HG03066 (cell line): ENCODE data around the gene ZNF512B.
"Not testable (repeated sequence)": the region's sequence is repeated elsewhere in the genome, so short reads cannot be mapped to it uniquely, and the experiment has no call there.

Experiments
- ATAC-seq: cut with Tn5 transposase; IDR thresholded peaks from one replicate; pipeline ENCODE4 v1.9.1; 2021; ENCODE audit warnings: low read depth; ENCODE audit not compliant: unreplicated experiment

Gene ZNF512B

DNA sequence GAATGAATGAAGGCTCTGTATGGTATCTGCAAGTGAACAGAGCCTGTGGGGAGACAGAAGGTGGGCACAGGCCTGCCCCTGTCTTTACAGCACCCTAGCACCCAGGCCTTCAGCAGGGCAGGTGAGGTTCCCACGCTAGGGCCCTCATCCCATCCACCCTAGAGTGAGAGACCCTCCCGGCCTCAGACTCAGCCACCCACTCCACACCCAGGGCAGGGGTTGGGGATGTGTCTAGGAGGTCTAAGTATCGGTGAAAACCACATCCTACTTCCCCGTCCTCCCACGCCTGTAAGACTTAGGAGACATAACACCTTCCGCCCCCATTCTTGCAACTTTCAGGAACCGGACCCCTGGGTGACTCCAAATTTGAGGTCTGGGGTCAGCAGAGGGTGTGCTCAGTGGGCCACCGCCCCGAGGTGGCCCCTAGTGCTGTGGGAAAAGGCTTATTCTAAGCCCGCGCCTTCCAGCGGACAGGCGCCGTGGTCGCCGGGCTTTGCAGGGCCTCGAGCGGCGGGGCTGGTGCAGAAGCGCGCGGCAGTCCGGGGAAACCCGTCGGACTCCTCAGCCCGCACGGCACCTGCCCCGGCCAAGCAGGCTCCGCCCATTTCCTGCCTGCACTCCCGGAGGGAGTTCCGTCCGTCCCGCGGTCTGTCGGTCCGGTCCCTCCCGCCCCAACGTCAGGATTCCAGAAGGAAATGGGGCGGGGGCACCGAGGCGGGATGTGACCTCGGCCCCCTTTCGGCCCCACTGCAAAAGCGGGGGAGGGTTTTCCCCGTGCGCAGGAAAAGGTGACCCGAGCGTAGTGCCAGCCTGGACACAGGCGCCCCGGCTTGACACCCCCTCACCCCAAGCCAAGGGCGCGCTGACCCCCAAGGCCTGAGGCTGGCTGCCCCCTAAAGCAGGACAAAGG lies 8.8 kb upstream of the ZNF512B start:
- ATAC-seq: no peak

DNA sequence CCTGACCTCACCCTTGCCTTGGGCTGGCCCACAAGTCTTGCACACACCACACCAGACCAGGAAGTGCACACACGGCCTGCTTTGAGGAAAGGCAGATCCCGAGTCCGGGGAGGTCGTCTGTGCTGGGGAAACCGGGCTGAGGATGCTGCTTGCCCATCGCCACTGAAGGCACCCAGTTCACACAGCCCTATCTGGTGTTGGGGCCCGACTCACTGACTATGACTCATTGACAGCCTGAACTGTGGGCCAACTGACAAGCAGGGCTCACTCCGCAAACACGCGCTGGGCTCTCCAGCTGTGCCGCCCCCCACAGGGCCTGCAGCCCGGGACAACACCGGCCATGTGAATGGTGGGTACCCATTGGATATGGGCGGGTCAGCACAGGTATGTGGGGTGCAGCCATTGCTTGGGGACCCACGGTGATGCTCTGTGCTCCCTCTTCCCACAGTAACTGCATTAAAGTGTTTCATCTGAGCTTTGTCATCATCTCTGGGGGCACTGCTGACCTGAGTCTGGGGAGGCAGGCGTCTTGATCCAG lies 8.1 kb upstream of the ZNF512B start:
- no peak for ATAC-seq

DNA sequence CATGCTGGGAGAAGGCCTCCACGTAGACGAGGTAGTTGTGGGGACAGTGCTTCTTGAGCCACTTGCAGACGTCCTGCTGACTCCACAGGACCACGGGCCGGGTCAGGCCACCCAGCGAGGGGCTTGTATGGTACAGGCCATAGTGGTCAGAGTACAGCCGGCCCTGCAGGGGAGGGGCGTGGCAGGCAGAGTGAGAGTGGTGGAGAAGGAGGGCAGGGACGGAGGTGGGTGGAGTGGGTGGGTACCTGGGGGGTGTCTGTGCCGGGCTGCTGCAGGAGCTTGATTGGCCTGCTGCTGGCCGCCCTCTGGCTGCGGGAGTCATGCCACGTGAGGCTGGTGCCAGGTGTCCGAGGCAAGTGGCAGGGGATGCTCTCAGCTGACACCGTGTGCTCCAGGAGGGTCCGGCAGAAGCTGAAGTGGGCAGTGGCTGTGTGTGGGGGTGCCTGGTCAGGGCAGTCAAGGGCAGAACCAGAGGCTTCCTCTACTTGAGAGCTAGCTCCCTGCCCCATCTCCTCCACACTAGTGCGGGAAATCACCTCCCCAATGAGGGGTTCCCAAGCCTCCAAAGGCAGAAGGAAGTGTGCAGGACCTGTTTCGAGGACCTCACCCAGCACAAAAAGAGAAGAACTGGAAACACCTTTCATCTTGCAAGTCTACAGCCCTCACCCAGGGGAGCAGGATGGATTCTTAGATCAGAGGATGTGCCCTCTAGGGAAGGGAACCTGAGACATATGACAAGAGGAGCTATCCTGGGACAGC lies 7.4 kb upstream of the ZNF512B start:
- ATAC-seq: no peak

GRCh38 chr20:63976511-63976910 lies 6.8 kb upstream of the ZNF512B start:
- ATAC-seq: not testable (repeated sequence)

GRCh38 chr20:63974402-63975200 lies 4.9 kb upstream of the ZNF512B start:
- ATAC-seq: no peak

- no peak for ATAC-seq
Measured at GRCh38 chr20:63973636-63974401, 4.1 kb upstream of the ZNF512B start.

DNA sequence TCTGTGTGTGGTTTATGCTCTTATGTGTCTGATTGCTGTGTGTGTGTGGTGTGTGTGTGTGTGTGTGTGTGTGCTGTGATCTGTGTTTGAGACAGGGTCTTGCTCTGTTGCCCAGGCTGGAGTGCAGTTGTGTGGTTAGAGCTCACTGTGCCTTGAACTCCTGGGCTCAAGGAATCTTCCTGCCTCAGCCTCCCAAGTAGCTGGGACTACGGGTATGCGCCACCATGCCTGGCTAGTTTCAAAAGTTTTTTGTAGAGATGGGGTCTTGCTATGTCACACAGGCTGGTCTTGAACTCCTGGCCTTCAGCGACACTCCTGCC lies 3.4 kb upstream of the ZNF512B start:
- no peak for ATAC-seq

DNA sequence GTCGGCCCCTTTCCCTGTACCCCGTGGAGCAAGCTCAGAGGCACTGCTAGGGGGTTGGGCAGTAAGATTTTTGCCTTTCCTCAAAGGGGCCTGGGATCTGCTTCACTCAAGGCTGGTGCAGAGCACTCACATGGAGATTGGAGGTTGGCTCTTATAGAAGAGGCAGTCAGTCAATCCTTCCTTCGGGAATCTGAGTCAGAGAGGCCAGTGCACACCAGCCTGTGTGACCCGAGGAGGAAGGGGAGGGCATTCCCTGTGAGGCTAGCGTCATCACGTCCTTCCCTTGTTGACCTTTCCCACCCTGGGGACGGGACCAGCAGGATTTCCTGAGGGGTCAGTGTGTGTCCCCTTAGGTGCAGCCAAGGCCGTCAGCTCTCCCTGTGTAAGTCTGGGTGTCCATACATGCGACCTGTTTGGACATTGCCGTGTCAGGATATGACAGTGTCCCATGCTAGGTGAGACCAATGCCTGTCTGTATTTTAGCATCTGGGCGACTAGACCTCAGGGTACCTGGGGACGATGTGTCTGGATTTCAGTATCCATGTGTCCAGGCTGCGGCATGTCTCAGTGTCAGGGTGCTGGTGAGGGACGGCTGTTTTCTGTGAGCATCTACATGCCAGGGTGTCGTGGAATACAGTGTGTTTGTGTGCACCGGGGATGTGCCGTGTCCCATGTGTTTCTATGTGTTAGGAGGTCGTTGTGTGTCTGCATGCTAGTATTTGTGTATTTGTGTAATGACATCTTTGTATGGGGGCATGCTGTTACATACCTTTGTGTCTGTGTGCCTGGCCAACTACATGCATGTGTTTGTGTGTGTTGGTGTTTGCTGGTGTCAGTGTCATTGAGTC lies 2.8 kb upstream of the ZNF512B start:
- ATAC-seq: no peak

DNA sequence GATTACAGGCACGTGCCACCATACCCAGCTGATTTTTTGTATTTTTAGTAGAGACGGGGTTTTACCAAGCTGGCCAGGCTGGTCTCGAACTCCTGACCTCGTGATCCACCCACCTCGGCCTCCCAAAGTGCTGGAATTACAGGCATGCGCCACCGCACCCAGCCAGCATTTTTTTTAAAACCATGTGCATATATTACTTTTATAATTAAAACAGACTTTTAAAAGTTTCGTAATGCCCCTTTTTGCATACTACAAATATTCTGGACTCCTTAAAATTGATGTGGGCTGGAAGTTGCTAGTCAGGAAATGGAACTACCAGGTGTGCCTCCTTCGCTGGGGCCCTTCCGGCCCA lies 2.2 kb upstream of the ZNF512B start:
- ATAC-seq: not testable (repeated sequence)

- ATAC-seq: no peak
Measured at GRCh38 chr20:63970714-63971431, 1.1 kb upstream of the ZNF512B start.

DNA sequence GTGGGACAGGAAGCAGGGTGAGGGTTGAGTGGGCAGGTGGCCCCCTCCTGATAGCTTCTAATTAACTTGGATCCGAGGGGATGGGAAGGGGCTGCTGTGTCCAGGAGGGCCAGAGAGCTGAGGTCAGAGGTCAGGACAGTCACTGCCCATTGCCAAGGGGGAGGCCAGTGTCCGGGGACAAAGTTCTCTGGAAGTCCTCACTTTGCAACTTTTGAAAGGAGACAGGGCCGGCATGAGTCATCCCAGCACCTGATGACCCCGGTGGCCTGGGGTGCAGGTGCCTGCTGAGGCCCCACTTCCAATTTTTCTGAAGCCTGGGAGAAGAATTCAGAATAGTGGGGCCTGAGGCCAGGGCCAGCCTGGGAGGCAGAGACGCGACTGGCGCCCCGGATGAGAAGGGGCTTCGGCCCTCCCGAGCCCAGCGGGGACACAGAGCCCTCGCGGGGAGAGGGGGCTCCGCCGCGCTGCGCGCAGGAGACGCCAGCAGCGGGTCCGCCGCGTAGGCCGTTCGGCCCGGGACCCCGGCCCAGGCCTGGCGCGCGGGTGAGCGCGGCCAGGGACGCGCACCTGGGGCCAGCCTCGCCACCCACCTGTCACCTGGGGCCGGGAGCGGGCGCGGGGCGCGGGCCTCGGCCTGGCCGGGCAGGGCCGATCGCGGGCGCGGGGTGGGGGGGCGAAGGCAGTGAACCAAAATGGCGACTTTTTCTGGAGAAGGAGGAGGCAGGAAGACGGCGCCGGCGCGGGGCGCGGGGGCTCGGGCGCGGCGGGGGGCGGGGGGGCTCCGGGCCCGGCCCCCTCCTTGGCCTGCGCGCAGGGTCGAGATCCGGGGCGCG lies 586 bp downstream of the ZNF512B start:
- ATAC-seq: no peak

- ATAC-seq: no peak
Measured at GRCh38 chr20:63968136-63968927, 1.4 kb downstream of the ZNF512B start.

GRCh38 chr20:63967330-63968135 lies 2.2 kb downstream of the ZNF512B start:
- no peak for ATAC-seq

DNA sequence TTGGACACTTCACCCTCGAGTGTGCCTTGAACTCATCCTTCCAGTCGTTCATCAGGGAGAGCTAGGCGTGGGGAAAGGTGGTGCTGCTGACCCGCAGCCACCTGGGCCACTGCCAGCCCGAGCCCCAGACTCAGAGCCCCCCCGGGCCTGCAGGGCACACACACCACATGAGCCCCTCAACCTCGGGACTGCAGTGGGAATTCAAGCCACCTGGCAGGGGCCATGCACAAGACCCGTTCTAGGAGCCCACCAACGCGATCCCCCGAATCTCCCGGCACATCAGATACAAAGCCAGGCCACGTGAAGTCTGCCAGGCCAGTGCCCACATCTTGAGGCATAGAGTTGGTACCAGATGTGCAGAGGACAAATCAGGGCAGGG lies 2.8 kb downstream of the ZNF512B start:
- ATAC-seq: no peak

DNA sequence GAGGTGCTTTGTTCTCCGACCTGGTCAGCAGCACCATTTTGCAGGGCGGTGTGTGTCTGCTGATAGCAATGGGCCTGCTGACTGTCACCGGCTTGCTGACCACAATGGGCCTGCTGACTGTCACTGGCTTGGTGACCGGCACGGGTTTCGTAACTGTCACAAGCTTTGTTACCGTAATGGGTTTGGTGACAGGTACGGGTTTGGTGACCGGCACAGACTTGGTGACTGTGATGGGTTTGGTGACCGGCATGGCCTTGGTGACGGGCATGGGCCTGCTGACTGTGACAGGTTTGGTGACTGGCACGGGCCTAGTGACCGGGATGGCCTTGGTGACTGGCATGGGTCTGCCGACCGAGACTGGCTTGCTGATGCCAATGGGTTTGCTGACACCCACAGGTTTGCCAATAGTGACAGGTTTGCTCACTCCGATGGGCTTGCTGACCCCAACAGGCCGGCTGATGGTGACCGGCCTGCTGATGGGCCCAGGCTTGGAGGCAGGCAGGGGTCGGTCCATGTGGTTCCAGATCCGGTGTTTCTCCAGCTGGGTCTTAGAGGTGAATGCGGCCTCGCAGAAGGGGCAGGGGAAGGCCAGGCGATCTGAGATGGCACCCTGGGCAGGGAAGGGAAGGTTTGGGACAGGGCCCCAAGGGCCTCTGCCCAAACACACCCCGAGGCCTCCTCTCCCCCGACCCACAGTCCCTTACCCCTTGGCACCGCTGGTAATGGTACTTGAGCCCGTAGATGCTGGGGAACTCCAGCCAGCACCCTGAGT lies 3.4 kb downstream of the ZNF512B start:
- no peak for ATAC-seq

DNA sequence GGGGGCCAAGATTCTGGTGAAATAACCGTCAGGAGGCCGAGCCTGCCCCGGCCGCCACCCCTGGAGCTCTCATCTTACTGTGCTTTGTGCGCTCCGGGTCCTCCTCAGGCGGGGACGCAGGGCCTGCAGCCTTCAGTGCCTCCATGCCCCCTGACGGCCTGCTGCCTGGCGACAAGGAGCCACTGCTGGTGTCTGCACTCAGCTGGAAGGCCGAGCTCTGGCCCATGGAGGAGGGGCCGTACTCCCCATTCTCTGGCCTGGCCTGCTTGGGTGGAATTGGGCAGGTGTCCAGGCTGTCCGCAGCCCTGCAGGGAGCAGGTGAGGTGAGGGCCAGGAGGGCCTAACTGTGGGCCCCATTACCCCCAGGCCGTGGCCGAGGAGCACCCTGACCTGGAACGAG lies 5.3 kb downstream of the ZNF512B start:
- no peak for ATAC-seq
